NCI-H1694 treated with DMSO at 0.1 percent for 48 hours (cell line): ENCODE results near the gene GDF9.

Experiments
- DNase-seq: peaks from one replicate; lab custom pipeline; 2025; lab: John Stamatoyannopoulos, UW

The GDF9 gene

GRCh38 chr5:132820162-132820754 lies 46.0 kb downstream of the GDF9 start:
- DNase-seq, result peak; percentile 69

DNA sequence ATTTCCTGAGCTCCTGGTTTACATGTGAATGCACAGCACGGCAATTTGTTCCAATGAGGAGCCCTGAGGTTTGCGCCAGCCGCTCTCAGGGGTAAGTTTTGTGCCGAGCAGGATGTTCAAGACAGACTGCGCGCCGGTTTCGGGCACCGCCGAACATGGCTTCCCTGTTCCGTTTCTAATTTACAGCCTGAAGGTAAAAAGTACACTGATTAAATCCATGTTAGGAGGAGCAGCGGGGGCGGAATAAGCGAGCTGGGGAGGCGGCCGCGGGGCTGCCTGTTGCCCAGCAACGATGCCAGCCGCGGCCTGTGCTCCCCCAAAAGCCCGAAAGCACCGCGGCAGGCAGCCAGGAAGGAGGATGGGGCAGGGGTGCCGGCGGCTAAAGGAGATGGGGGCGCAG lies 46.8 kb downstream of the GDF9 start:
- DNase-seq, result no peak

GRCh38 chr5:132817011-132817410 lies 49.3 kb downstream of the GDF9 start:
- DNase-seq, result no peak

DNA sequence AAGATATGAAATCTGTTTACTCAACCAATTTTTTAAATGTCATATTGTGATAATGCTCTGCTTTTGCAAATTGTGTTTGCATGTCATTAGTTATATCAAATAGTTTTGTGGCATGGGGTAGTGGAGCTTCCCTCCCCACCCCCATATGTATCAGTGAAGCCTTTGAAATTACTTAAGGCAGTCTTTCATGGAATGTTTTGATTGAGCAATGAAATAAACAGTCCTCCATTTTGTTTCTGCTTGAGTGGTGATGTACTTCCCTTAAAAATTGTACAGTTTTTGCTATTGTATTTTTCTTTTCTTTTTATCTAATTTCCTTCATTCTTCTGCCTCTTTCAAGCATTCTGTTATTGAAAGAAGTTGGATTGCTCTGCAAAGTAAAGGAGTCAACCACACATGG lies 49.7 kb downstream of the GDF9 start:
- DNase-seq, result no peak

- DNase-seq, result no peak
Observed at GRCh38 chr5:132816083-132816482, 50.2 kb downstream of the GDF9 start.

GRCh38 chr5:132815454-132815853 lies 50.8 kb downstream of the GDF9 start:
- no peak for DNase-seq

- no peak for DNase-seq
Observed at GRCh38 chr5:132814503-132815294, 51.6 kb downstream of the GDF9 start.

GRCh38 chr5:132813599-132814502 lies 52.4 kb downstream of the GDF9 start:
- no peak for DNase-seq

DNA sequence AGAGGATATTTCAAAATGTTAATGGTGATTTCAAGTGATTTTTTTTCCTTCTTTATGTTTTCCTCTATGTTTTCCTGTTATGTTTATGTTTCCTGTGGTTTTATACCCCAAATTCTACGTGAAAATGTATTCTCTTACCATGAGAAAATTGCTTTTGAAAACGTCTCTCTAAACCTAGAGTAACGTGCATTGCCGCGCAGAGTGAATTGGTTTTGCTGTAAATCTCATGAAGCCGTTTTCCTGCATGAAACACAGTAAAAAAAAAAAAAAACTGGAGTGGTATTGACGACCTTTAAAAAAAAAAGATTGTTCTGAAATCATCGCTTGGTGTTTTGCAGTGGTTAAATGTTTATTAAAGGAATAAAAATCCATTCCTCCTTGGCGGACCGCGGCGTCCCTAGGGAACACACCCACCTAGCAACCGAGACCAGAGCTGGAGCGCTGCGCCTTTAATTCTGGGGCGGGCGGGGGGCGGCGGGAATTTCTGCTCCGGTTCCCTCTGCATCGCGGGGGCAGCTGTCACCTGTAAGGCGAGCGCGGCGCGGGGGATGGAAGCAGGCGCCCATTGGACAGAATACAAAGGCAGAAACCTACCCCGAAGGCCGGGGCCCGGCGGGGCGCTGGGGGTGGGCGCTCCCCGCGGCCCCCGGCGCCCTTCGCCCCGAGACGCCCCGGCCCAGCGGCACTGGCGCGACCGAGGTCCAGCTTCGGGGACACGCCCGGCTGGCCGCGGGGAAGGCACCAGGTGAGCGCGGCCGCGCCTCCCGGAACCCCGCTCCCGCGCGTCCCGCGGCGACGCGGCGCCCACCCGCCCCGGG lies 53.3 kb downstream of the GDF9 start, which contains the start of gene SOWAHA:
TSS of gene SOWAHA (plus strand) at position 522 of the 818 bp plus-strand sequence. CDS start 320 bp downstream, outside the sequence.
- DNase-seq, result no peak

GRCh38 chr5:132812123-132812765 lies 54.0 kb downstream of the GDF9 start:
- peak; percentile 30 for DNase-seq
